ENCODE measurements around the gene PDE4D.
"Not testable (repeated sequence)": the region's sequence is repeated elsewhere in the genome, so short reads cannot be mapped to it uniquely, and the experiment has no call there.

PDE4D gene

DNA sequence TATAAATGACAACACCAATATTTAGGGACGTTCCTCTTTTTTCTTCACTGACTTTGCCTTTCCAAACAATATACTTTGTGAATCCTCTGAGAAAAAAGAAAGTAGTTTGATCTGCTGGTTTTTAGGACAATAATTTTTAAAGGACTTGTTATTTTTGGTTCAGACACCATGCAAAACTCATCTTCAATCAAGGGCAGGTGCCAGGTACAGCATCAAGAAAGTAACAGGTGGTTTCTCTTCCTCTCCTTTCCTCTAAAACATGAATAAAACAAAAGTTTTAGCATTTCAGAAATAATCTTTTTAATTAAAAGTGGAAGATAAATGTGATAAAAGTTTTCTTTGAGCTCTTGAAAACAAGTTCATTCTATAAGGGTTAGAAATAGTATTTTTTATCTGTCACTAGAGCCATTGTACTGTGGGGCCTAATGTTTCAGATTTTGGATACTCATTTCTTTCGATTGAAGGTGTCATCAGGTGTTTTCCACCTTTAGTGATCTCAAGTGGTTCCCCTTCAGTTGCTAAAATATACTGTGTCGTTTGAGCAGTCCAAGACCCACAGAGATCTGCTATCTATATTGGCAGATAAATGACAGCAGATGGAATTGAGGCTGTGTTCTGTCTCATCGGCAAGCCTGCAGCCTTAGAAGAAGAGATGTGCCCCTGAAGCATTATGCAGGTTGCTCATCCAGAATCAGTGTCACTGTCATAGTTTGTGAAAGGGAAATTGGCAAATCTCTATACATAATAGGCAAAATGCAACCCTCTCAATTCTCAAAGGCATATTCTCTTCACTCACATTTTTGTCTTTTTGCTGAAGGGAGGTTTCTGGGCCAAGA lies 499.7 kb downstream of the PDE4D start:
- H3K36me3 ChIP-seq (ENCODE audit: control insufficient read depth, insufficient read depth, low read length): no peaks in the 10 kb centered on the region
- H3K9me3 ChIP-seq (ENCODE audit: control insufficient read depth, low read length): no peaks in the 10 kb centered on the region
- 95 to 100% methylated on average over 1 to 2 of the region's 4 CpGs for WGBS, 2 experiments (ENCODE audit: insufficient coverage in 2 of 2)
- no peak overlapping the region for H3K4me3 ChIP-seq (ENCODE audit: extremely low read depth, insufficient read depth, low read length, poor library complexity, severe bottlenecking)
- H3K4me1 ChIP-seq (ENCODE audit: control insufficient read depth, insufficient read depth, low read length, poor library complexity, severe bottlenecking): no peaks in the 10 kb centered on the region
- no peak overlapping the region for H3K27ac ChIP-seq (ENCODE audit: low read depth, low read length, severe bottlenecking)

DNA sequence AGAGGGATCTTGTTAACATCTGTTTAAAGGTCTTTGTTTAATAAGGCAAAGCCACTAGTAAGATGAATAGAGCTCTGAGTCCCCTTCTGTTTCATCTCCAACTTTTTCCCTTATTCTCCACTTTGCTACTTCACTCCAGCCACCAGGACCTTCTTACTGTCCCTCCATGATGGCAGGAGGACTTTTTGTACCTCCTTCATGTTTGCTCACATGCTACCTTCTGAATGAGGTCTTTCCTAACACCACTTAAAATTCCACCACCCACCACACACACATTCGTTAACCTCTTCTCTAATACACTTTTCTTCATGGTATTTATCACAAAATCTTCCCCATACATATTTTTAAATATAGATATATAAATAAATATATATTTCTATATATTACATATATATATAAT lies 501.9 kb downstream of the PDE4D start:
- H3K4me1 ChIP-seq (ENCODE audit: control insufficient read depth, insufficient read depth, low read length, poor library complexity, severe bottlenecking): no peaks in the 10 kb centered on the region
- H3K9me3 ChIP-seq (ENCODE audit: control insufficient read depth, low read length): no peaks in the 10 kb centered on the region
- no peaks in the 10 kb centered on the region for H3K36me3 ChIP-seq (ENCODE audit: control insufficient read depth, insufficient read depth, low read length)
- WGBS, 2 experiments (ENCODE audit: insufficient coverage in 2 of 2): no CpG with 5 or more reads among the region's 1 CpG
- no peak overlapping the region for H3K27ac ChIP-seq (ENCODE audit: low read depth, low read length, severe bottlenecking)
- no peak overlapping the region for H3K4me3 ChIP-seq (ENCODE audit: extremely low read depth, insufficient read depth, low read length, poor library complexity, severe bottlenecking)

DNA sequence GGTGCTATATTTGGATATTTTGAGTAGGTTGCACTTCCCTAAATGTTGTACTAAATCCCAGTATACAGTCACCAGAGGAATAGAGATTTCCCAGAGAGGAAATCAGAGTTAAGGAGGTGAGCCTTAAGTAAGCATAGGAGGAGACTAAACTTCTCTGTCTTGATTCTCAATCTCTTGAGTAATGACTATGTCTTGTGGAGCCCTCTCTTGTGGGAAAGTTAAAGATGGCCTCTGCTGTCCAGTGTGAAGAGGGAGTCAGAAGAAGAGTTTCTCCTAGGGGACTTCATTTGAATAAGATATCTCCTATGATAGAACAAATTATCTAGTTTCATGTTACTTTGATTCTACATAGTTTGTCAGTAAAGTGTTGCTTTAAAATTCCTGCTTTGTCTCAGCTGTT lies 502.5 kb downstream of the PDE4D start:
- H3K9me3 ChIP-seq (ENCODE audit: control insufficient read depth, low read length): no peaks in the 10 kb centered on the region
- H3K4me1 ChIP-seq (ENCODE audit: control insufficient read depth, insufficient read depth, low read length, poor library complexity, severe bottlenecking): no peaks in the 10 kb centered on the region
- no peaks in the 10 kb centered on the region for H3K36me3 ChIP-seq (ENCODE audit: control insufficient read depth, insufficient read depth, low read length)
- no peak overlapping the region for H3K27ac ChIP-seq (ENCODE audit: low read depth, low read length, severe bottlenecking)
- H3K4me3 ChIP-seq (ENCODE audit: extremely low read depth, insufficient read depth, low read length, poor library complexity, severe bottlenecking): no peak overlapping the region

DNA sequence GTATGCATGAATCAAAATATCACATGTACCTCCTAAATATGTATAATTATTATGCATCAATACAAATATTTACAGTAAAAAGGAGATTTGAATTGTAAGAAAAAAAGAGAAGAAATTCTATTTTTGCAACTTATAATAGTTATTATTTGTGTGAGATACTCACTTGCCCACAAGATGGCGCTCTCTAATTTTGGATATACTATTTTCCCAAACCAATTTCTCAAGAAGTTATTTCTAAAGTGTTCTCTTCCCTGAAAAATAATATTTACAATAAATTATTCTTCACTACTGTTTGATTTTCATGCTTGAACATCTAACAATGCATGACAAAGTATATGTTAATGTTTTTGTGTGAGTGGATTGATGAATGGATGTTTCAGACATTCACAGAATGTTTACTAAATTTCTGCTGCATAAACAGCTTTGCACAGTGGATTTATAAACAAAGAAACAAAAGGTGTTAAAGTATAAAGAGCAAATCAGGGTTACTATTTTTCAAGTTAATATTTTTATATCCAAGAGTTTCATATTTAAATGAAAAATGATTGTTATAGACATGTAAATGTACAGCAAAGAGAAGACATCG lies 503.4 kb downstream of the PDE4D start:
- Histone ChIP-seq H3K4me3 (ENCODE audit: extremely low read depth, insufficient read depth, low read length, poor library complexity, severe bottlenecking) (no peak overlapping the region), H3K4me1 (ENCODE audit: control insufficient read depth, insufficient read depth, low read length, poor library complexity, severe bottlenecking) (no peaks in the 10 kb centered on the region), H3K9me3 (ENCODE audit: control insufficient read depth, low read length) (no peaks in the 10 kb centered on the region), H3K27ac (ENCODE audit: low read depth, low read length, severe bottlenecking) (no peak overlapping the region), H3K36me3 (ENCODE audit: control insufficient read depth, insufficient read depth, low read length) (no peaks in the 10 kb centered on the region)
- 93 to 100% methylated on average over 1 of the region's 2 CpGs for WGBS, 2 experiments (ENCODE audit: insufficient coverage in 2 of 2)

DNA sequence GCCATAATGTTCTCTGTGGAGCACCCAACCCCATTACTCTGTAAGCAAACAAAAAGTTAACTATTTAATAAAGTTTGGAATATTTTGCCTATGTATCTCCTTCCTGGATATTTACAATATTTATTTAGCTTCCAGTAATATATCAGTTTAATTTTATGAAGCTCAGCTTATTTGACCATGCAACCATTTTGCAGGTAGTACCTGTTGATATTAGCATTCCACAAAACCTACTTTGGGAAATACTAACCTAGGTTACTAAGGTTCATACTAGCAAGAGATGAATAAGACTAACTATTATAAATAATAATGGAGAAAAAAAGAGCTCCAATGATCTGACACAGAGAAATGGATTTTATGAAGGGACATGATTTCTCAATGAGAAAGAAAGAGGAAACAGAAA lies 506.4 kb downstream of the PDE4D start:
- Histone ChIP-seq H3K9me3 (ENCODE audit: control insufficient read depth, low read length) (no peaks in the 10 kb centered on the region), H3K4me3 (ENCODE audit: extremely low read depth, insufficient read depth, low read length, poor library complexity, severe bottlenecking) (no peak overlapping the region), H3K27ac (ENCODE audit: low read depth, low read length, severe bottlenecking) (no peak overlapping the region), H3K4me1 (ENCODE audit: control insufficient read depth, insufficient read depth, low read length, poor library complexity, severe bottlenecking) (no peaks in the 10 kb centered on the region), H3K36me3 (ENCODE audit: control insufficient read depth, insufficient read depth, low read length) (no peaks in the 10 kb centered on the region)

DNA sequence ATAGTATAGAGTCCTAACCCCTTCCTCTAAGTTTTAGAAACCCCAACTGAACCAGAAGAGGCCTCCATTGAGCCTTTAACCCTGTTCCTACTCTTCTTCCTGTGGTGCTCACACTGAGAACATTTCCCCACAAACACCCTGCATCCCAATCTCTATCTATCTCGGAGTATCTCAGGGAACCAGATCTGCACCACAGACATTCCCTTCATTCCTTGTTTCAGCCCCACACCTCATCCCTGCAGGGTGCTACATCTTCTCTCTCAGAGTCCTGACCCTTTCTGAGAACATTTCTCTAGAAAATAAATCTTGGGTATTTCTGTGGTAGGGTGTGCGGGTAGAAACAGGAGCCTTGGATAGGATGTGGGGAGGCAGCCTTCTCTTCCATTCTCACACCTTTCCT lies 507.8 kb downstream of the PDE4D start:
- 88% methylated on average over 1 of the region's 2 CpGs; no CpG with 5 or more reads in 1 of the 2 experiments for WGBS, 2 experiments (ENCODE audit: insufficient coverage in 2 of 2)

DNA sequence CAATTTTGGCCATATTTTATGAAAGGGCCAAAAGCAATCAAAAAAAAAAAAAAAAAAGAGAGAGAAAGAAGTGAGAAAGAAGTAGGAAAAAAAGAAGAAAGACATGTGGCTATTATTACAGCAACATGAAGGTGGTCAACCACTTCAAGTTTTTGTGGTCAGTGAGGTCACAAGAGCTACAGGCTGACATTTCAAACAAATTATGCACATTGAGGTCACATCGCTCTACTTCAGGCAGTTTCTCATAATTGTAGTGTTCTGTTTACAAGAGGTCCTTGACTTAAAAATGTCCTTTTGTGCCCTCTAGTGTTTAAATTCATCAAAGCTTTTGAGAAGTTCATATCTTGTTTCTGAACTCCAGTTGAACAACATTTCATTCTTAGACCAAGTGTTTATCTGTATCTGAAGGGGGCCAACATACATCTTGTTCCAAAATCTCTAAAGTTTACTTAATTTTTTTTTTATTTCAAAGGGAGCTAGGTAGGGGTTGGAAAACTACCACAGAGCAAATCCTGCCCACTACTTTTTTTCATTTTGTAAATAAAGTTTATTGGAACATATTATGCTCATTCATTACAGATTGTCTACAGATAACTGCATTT lies 513.1 kb downstream of the PDE4D start:
- WGBS, 2 experiments (ENCODE audit: insufficient coverage in 2 of 2): no CpG with 5 or more reads among the region's 1 CpG
- Histone ChIP-seq H3K4me3 (ENCODE audit: extremely low read depth, insufficient read depth, low read length, poor library complexity, severe bottlenecking) (no peak overlapping the region), H3K4me1 (ENCODE audit: control insufficient read depth, insufficient read depth, low read length, poor library complexity, severe bottlenecking) (no peaks in the 10 kb centered on the region), H3K27ac (ENCODE audit: low read depth, low read length, severe bottlenecking) (no peak overlapping the region), H3K9me3 (ENCODE audit: control insufficient read depth, low read length) (no peaks in the 10 kb centered on the region), H3K36me3 (ENCODE audit: control insufficient read depth, insufficient read depth, low read length) (no peaks in the 10 kb centered on the region)

More for the DNA sequence above, 507.8 kb downstream of the PDE4D start:
- Histone ChIP-seq H3K36me3 (ENCODE audit: control insufficient read depth, insufficient read depth, low read length) (no peaks in the 10 kb centered on the region), H3K27ac (ENCODE audit: low read depth, low read length, severe bottlenecking) (no peak overlapping the region), H3K4me1 (ENCODE audit: control insufficient read depth, insufficient read depth, low read length, poor library complexity, severe bottlenecking) (no peaks in the 10 kb centered on the region), H3K9me3 (ENCODE audit: control insufficient read depth, low read length) (no peaks in the 10 kb centered on the region), H3K4me3 (ENCODE audit: extremely low read depth, insufficient read depth, low read length, poor library complexity, severe bottlenecking) (no peak overlapping the region)

DNA sequence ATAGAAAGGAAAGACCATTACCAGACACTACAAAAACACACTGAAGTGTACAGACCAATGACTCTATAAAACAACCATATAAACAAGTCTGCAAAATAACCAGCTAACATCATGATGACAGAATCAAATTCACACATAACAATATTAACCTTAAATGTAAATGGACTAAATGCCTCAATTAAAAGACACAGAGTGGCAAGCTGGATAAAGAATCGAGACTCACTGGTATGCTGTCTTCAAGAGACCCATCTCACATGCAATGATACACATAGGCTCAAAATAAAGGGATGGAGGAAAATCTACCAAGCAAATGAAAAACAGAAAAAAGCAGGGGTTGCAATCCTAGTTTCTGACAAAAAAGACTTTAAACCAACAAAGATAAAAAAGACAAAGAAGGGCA lies 519.5 kb downstream of the PDE4D start:
- not testable (repeated sequence) for H3K4me1 ChIP-seq (ENCODE audit: control insufficient read depth, insufficient read depth, low read length, poor library complexity, severe bottlenecking); H3K4me3 ChIP-seq (ENCODE audit: extremely low read depth, insufficient read depth, low read length, poor library complexity, severe bottlenecking); H3K36me3 ChIP-seq (ENCODE audit: control insufficient read depth, insufficient read depth, low read length); H3K27ac ChIP-seq (ENCODE audit: low read depth, low read length, severe bottlenecking); H3K9me3 ChIP-seq (ENCODE audit: control insufficient read depth, low read length)
- WGBS, 2 experiments (ENCODE audit: insufficient coverage in 2 of 2): 60% methylated on average over 1 of the region's 1 CpG; no CpG with 5 or more reads in 1 of the 2 experiments

DNA sequence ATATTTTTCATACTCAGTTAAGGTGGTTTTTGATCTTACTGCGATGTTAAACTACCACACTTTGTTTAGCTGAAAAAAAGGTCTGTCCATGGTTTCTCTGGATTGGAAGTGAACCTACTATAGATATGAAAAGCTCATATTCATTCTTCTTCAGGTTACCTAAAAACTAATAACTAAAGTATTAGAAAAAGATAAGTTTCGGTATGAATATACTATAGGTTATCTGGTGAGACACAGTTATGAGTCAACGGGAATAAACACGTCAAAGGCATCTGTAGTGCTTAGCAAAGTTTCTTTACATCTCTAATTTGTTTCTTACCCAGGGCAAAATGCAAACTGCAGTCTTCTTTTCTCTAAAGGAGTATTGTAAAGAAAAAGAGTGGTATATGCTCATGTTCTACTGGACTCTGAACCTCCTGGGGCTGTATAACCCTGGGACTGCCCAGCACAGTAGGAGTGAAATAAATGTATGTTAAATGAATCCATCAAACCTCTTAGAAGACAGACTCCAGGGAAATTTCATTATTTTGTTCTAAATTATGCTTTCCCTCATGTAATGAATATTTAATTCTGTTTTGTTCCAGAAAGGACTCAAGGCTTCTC lies 521.9 kb downstream of the PDE4D start:
- WGBS, 2 experiments (ENCODE audit: insufficient coverage in 2 of 2): no CpG with 5 or more reads among the region's 4 CpGs
- Histone ChIP-seq H3K4me1 (ENCODE audit: control insufficient read depth, insufficient read depth, low read length, poor library complexity, severe bottlenecking) (no peaks in the 10 kb centered on the region), H3K27ac (ENCODE audit: low read depth, low read length, severe bottlenecking) (no peak overlapping the region), H3K4me3 (ENCODE audit: extremely low read depth, insufficient read depth, low read length, poor library complexity, severe bottlenecking) (no peak overlapping the region), H3K9me3 (ENCODE audit: control insufficient read depth, low read length) (peaks cover 3% of the 10 kb centered on the region), H3K36me3 (ENCODE audit: control insufficient read depth, insufficient read depth, low read length) (no peaks in the 10 kb centered on the region)

DNA sequence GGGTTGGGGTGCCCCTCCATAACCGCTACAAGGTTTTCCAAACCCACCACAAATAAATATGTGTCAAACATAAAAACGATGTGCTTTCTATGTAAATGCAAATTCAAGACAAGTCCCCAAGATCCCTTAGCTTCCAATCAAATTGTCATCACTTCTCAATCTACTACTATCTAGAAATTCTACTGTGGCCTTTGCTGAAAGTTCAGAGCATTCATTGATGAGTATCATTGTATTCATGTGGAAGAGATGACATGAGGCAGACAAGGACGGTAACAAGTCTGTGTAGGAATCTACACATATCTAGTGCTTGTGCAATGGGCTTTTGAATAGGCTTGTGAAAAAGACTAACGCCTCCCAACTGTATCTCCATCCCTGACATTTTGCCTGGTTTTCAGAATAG lies 524.6 kb downstream of the PDE4D start:
- no peaks in the 10 kb centered on the region for H3K36me3 ChIP-seq (ENCODE audit: control insufficient read depth, insufficient read depth, low read length)
- H3K4me1 ChIP-seq (ENCODE audit: control insufficient read depth, insufficient read depth, low read length, poor library complexity, severe bottlenecking): no peaks in the 10 kb centered on the region
- H3K4me3 ChIP-seq (ENCODE audit: extremely low read depth, insufficient read depth, low read length, poor library complexity, severe bottlenecking): no peak overlapping the region
- 88 to 93% methylated on average over 2 of the region's 4 CpGs for WGBS, 2 experiments (ENCODE audit: insufficient coverage in 2 of 2)
- H3K27ac ChIP-seq (ENCODE audit: low read depth, low read length, severe bottlenecking): no peak overlapping the region
- no peaks in the 10 kb centered on the region for H3K9me3 ChIP-seq (ENCODE audit: control insufficient read depth, low read length)
